Activated CD4-positive, alpha-beta T cell treated with anti-CD3 and anti-CD28 coated beads, Interleukin-2, amount 10 ng/mL, durations not matched to agents 24 days and 14 days (primary cell): ENCODE measurements around the gene ADCY3. TPM values are rescaled to one million over a fixed set of nuclear protein-coding genes. Genes with fewer than 3 reads are reported as not detected.

Experiments used
- DNase-seq: peaks from one replicate; pipeline ENCODE4 v3.0.0; 2022
- H3K27ac Mint-ChIP-seq: one replicate; pipeline ENCODE4 v1.8.0; 2022; ENCODE audit warnings: mild to moderate bottlenecking, mixed read lengths
- H3K27me3 Mint-ChIP-seq: one replicate; pipeline ENCODE4 v1.8.0; 2022; ENCODE audit warnings: mixed read lengths
- H3K36me3 Mint-ChIP-seq: one replicate; pipeline ENCODE4 v1.8.0; 2022; ENCODE audit warnings: low read depth, mild to moderate bottlenecking, mixed read lengths
- H3K4me1 Mint-ChIP-seq: one replicate; pipeline ENCODE4 v1.8.0; 2021; ENCODE audit warnings: mixed read lengths
- H3K4me3 Mint-ChIP-seq: one replicate; pipeline ENCODE4 v1.8.0; 2022; ENCODE audit warnings: mild to moderate bottlenecking, moderate library complexity, mixed read lengths
- H3K9me3 Mint-ChIP-seq: one replicate; pipeline ENCODE4 v1.8.0; 2021; ENCODE audit warnings: mixed read lengths
- intact Hi-C: fragments of 100-400 bp; cut with micrococcal nuclease; formaldehyde crosslinking; loops from one replicate; pipeline ENCODE4 v1.15.1; 2023
- total RNA-seq: library from RNA; stranded (reverse); gene quantifications from 2 replicates; pipeline ENCODE4 v1.2.3, GENCODE V29; 2022

ADCY3 gene
- total RNA-seq, 1 donor from 2014 or later: 108 TPM

- intact Hi-C loops: loop anchor here (5.0 kb wide), 4 partner anchors 94 to 504 kb away; partner anchors contain the start of gene EFR3B
- peaks cover 6% of the 10 kb centered on the region for H3K27me3 Mint-ChIP-seq
- peak; percentile 72 for DNase-seq
- H3K4me1 Mint-ChIP-seq: peaks cover 29% of the 10 kb centered on the region
- no peaks in the 10 kb centered on the region for H3K9me3 Mint-ChIP-seq
- peaks cover 13% of the 10 kb centered on the region for H3K36me3 Mint-ChIP-seq
- peak overlapping the region; percentile 80 for H3K4me3 Mint-ChIP-seq
- H3K27ac Mint-ChIP-seq: peak overlapping the region; percentile 61
Measured at GRCh38 chr2:24920809-24921441, 888 bp upstream of the ADCY3 start.

- Mint-ChIP-seq H3K9me3 (no peaks in the 10 kb centered on the region), H3K4me3 (peak overlapping the region; percentile 90), H3K4me1 (peaks cover 31% of the 10 kb centered on the region), H3K36me3 (peaks cover 21% of the 10 kb centered on the region), H3K27ac (peak overlapping the region; percentile 69), H3K27me3 (peaks cover 6% of the 10 kb centered on the region)
- intact Hi-C loops: loop anchor here (1.0 to 5.0 kb wide), 5 partner anchors 52 to 502 kb away; partner anchors contain the start of genes DNAJC27 and EFR3B
- DNase-seq: peak; percentile 74
Measured at GRCh38 chr2:24919506-24920097, 435 bp downstream of the ADCY3 start.

- Mint-ChIP-seq H3K9me3 (no peaks in the 10 kb centered on the region), H3K27ac (peak overlapping the region; percentile 69), H3K36me3 (peaks cover 24% of the 10 kb centered on the region), H3K4me1 (peaks cover 31% of the 10 kb centered on the region), H3K4me3 (peak overlapping the region; percentile 90), H3K27me3 (peaks cover 6% of the 10 kb centered on the region)
- intact Hi-C loops: loop anchor here (1.0 kb wide), 1 partner anchor 52 kb away; the partner anchor contains the start of gene DNAJC27
- DNase-seq: peak; percentile 87
Measured at GRCh38 chr2:24919037-24919505, 966 bp downstream of the ADCY3 start.

- Mint-ChIP-seq H3K4me1 (peaks cover 32% of the 10 kb centered on the region), H3K9me3 (no peaks in the 10 kb centered on the region), H3K27me3 (peaks cover 2% of the 10 kb centered on the region), H3K36me3 (peaks cover 25% of the 10 kb centered on the region), H3K4me3 (peak overlapping the region; percentile 90), H3K27ac (peak overlapping the region; percentile 69)
- peak; percentile 60 for DNase-seq
- intact Hi-C loops: loop anchor here (1.0 kb wide), 1 partner anchor 53 kb away; the partner anchor contains the start of gene DNAJC27
Measured at GRCh38 chr2:24918326-24919036, 1.6 kb downstream of the ADCY3 start.

GRCh38 chr2:24917731-24918325 lies 2.2 kb downstream of the ADCY3 start:
- no peak for DNase-seq
- intact Hi-C loops: no loop called here
- peak overlapping the region; percentile 90 for H3K4me3 Mint-ChIP-seq
- peaks cover 2% of the 10 kb centered on the region for H3K27me3 Mint-ChIP-seq
- peaks cover 31% of the 10 kb centered on the region for H3K36me3 Mint-ChIP-seq
- peak overlapping the region; percentile 67 for H3K27ac Mint-ChIP-seq
- no peaks in the 10 kb centered on the region for H3K9me3 Mint-ChIP-seq
- H3K4me1 Mint-ChIP-seq: peaks cover 36% of the 10 kb centered on the region

GRCh38 chr2:24917086-24917485 lies 3.0 kb downstream of the ADCY3 start:
- DNase-seq: no peak
- Mint-ChIP-seq H3K27ac (no peak overlapping the region), H3K4me1 (peaks cover 36% of the 10 kb centered on the region), H3K9me3 (no peaks in the 10 kb centered on the region), H3K27me3 (peaks cover 2% of the 10 kb centered on the region), H3K4me3 (peak overlapping the region; percentile 90), H3K36me3 (peaks cover 35% of the 10 kb centered on the region)
- intact Hi-C loops: no loop called here

GRCh38 chr2:24915796-24916195 lies 4.2 kb downstream of the ADCY3 start:
- peaks cover 32% of the 10 kb centered on the region for H3K4me1 Mint-ChIP-seq
- H3K27ac Mint-ChIP-seq: no peak overlapping the region
- peaks cover 1% of the 10 kb centered on the region for H3K27me3 Mint-ChIP-seq
- DNase-seq: no peak
- H3K36me3 Mint-ChIP-seq: peaks cover 43% of the 10 kb centered on the region
- no peaks in the 10 kb centered on the region for H3K9me3 Mint-ChIP-seq
- H3K4me3 Mint-ChIP-seq: no peak overlapping the region
- intact Hi-C loops: no loop called here

DNA sequence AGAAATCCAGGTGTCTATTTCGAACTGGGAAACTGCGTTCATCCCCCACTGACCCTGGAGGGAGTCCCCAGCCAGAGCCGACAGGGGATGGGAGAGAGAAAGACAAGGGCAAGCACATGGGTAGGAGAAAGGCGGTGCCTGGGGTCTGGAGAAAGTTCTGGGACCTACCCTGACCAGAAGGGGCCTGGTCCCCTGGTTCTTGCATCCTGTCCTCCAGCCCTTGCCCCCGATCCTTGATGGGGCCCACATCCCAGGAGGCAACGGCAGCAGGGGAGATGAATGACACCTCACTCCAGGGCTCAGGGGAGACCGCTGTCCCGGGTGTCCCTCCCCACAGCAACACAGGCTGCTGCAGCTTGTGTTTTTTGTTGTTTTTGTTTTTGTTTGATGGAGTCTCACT lies 4.9 kb downstream of the ADCY3 start:
- Mint-ChIP-seq H3K36me3 (peaks cover 49% of the 10 kb centered on the region), H3K9me3 (no peaks in the 10 kb centered on the region), H3K4me3 (no peak overlapping the region), H3K4me1 (peaks cover 30% of the 10 kb centered on the region), H3K27ac (no peak overlapping the region), H3K27me3 (no peaks in the 10 kb centered on the region)
- intact Hi-C loops: no loop called here
- no peak for DNase-seq

- H3K36me3 Mint-ChIP-seq: peaks cover 54% of the 10 kb centered on the region
- DNase-seq: no peak
- H3K27me3 Mint-ChIP-seq: no peaks in the 10 kb centered on the region
- peaks cover 30% of the 10 kb centered on the region for H3K4me1 Mint-ChIP-seq
- H3K27ac Mint-ChIP-seq: no peak overlapping the region
- no peak overlapping the region for H3K4me3 Mint-ChIP-seq
- H3K9me3 Mint-ChIP-seq: no peaks in the 10 kb centered on the region
- intact Hi-C loops: no loop called here
Measured at GRCh38 chr2:24914713-24915112, 5.3 kb downstream of the ADCY3 start.

GRCh38 chr2:24913911-24914310 lies 6.1 kb downstream of the ADCY3 start:
- Mint-ChIP-seq H3K4me1 (peaks cover 30% of the 10 kb centered on the region), H3K9me3 (no peaks in the 10 kb centered on the region), H3K4me3 (no peak overlapping the region), H3K27ac (no peak overlapping the region), H3K27me3 (no peaks in the 10 kb centered on the region), H3K36me3 (peaks cover 59% of the 10 kb centered on the region)
- intact Hi-C loops: no loop called here
- no peak for DNase-seq

- H3K9me3 Mint-ChIP-seq: no peaks in the 10 kb centered on the region
- no peak overlapping the region for H3K4me3 Mint-ChIP-seq
- DNase-seq: no peak
- intact Hi-C loops: no loop called here
- no peak overlapping the region for H3K27ac Mint-ChIP-seq
- H3K4me1 Mint-ChIP-seq: peaks cover 29% of the 10 kb centered on the region
- no peaks in the 10 kb centered on the region for H3K27me3 Mint-ChIP-seq
- peaks cover 59% of the 10 kb centered on the region for H3K36me3 Mint-ChIP-seq
Measured at GRCh38 chr2:24912986-24913385, 7.1 kb downstream of the ADCY3 start.

- DNase-seq: no peak
Measured at GRCh38 chr2:24912523-24912922, 7.5 kb downstream of the ADCY3 start.

GRCh38 chr2:24910245-24910644 lies 9.8 kb downstream of the ADCY3 start:
- Mint-ChIP-seq H3K27ac (no peak overlapping the region), H3K4me3 (no peak overlapping the region), H3K4me1 (peaks cover 20% of the 10 kb centered on the region), H3K27me3 (no peaks in the 10 kb centered on the region), H3K9me3 (no peaks in the 10 kb centered on the region), H3K36me3 (peaks cover 54% of the 10 kb centered on the region)
- intact Hi-C loops: no loop called here
- no peak for DNase-seq

More at GRCh38 chr2:24912523-24912922, 7.5 kb downstream of the ADCY3 start:
- H3K36me3 Mint-ChIP-seq: peaks cover 54% of the 10 kb centered on the region
- H3K27me3 Mint-ChIP-seq: no peaks in the 10 kb centered on the region
- H3K4me3 Mint-ChIP-seq: no peak overlapping the region
- no peaks in the 10 kb centered on the region for H3K9me3 Mint-ChIP-seq
- peaks cover 24% of the 10 kb centered on the region for H3K4me1 Mint-ChIP-seq
- intact Hi-C loops: no loop called here
- H3K27ac Mint-ChIP-seq: no peak overlapping the region
